ENCODE results near the gene PTK6. TPM values are rescaled to one million over a fixed set of nuclear protein-coding genes. Genes with fewer than 3 reads are reported as not detected.

Gene PTK6
- total and polyA plus RNA-seq, 2 of the 13 experiments (the other 11 are each of a cell fraction or from before 2014, with no cell fraction given), result 0.08 TPM; not detected in 1

- TF ChIP-seq CENPBD1 (CRISPR knock-in tag; IDR thresholded peaks at IDR 0.05; ENCODE audit: borderline replicate concordance, low read depth), result no peak
- no peak for TF ChIP-seq CENPT (CRISPR knock-in tag; IDR thresholded peaks at IDR 0.05; ENCODE audit: low read depth)
- TF ChIP-seq SMC3 (IDR thresholded peaks at IDR 0.05; ENCODE audit: low read length), result no peak
- no peak for TF ChIP-seq KDM5A (IDR thresholded peaks at IDR 0.05; ENCODE audit: borderline replicate concordance, low read length)
- TF ChIP-seq ZNF816 (CRISPR knock-in tag; IDR thresholded peaks at IDR 0.05; ENCODE audit: borderline replicate concordance), result no peak
- no peak for TF ChIP-seq ZNF589 (CRISPR knock-in tag; conservative IDR thresholded peaks at IDR 0.05)
- 0 out of 2 replicates have a peak, but pooled peaks have one; percentile 51 for TF ChIP-seq DNMT3B (CRISPR knock-in tag; conservative IDR thresholded peaks at IDR 0.05)
- no peak for TF ChIP-seq PITX1 (CRISPR knock-in tag; IDR thresholded peaks at IDR 0.05)
- no peak for TF ChIP-seq ZNF672 (CRISPR knock-in tag; IDR thresholded peaks at IDR 0.05)
- TF ChIP-seq ZNF276 (CRISPR knock-in tag; IDR thresholded peaks at IDR 0.05; ENCODE audit: low read depth), result no peak
- TF ChIP-seq PREB (CRISPR knock-in tag; IDR thresholded peaks at IDR 0.05), result no peak
- TF ChIP-seq NR2F6 (IDR thresholded peaks at IDR 0.05), result no peak
- TF ChIP-seq NR2F6 (CRISPR knock-in tag; IDR thresholded peaks at IDR 0.05), result peak; percentile 26; the same call in 1 of the 2 replicates
- TF ChIP-seq ZNF782 (CRISPR knock-in tag; IDR thresholded peaks at IDR 0.05; ENCODE audit: borderline replicate concordance), result no peak
- no peak for TF ChIP-seq ZBTB7B (CRISPR knock-in tag; IDR thresholded peaks at IDR 0.05)
- no peak for TF ChIP-seq CBX2 (IDR thresholded peaks at IDR 0.05; ENCODE audit: low read depth, low read length)
- TF ChIP-seq CBX2 (CRISPR knock-in tag; IDR thresholded peaks at IDR 0.05; ENCODE audit: low read depth), result no peak
- TF ChIP-seq ZNF557 (CRISPR knock-in tag; IDR thresholded peaks at IDR 0.05), result no peak
- TF ChIP-seq ZBTB33 (CRISPR knock-in tag; IDR thresholded peaks at IDR 0.05), result peak; percentile 57; the same call in 1 of the 2 replicates
- no peak for TF ChIP-seq ATF3 (CRISPR knock-in tag; IDR thresholded peaks at IDR 0.05)
- peak; percentile 51 for TF ChIP-seq GABPB1 (CRISPR knock-in tag; IDR thresholded peaks at IDR 0.05)
- no peak for TF ChIP-seq ZNF652 (CRISPR knock-in tag; IDR thresholded peaks at IDR 0.05; ENCODE audit: borderline replicate concordance, low read depth)
- TF ChIP-seq CCDC6 (CRISPR knock-in tag; IDR thresholded peaks at IDR 0.05), result no peak
- peak; percentile 81 for TF ChIP-seq ZNF501 (CRISPR knock-in tag; IDR thresholded peaks at IDR 0.05)
- no peak for TF ChIP-seq NFYB (CRISPR knock-in tag; IDR thresholded peaks at IDR 0.05)
- no peak for TF ChIP-seq HMGA1 (CRISPR knock-in tag; conservative IDR thresholded peaks at IDR 0.05)
Measured at GRCh38 chr20:63577317-63577894, 40.2 kb upstream of the PTK6 start (continued).

Data from HepG2 (cell line).